ENCODE measurements around the gene COX17. TPM values are rescaled to one million over a fixed set of nuclear protein-coding genes. Genes with fewer than 3 reads are reported as not detected.

COX17 gene
- total RNA-seq, 1 donor from 2014 or later = 21.1 TPM

- no peak for DNase-seq (ENCODE audit: low spot score)
- H3K27ac Mint-ChIP-seq (ENCODE audit: unreplicated experiment) = no peak overlapping the region
Observed at GRCh38 chr3:119643528-119643927, 33.7 kb downstream of the COX17 start.

GRCh38 chr3:119642746-119643473, 34.3 kb downstream of the COX17 start:
- H3K27ac Mint-ChIP-seq (ENCODE audit: unreplicated experiment) = no peak overlapping the region
- H3K4me3 Mint-ChIP-seq (ENCODE audit: unreplicated experiment) = no peak overlapping the region
- no peak for TF ChIP-seq CTCF (IDR thresholded peaks at IDR 0.05)
- peaks cover 4% of the 10 kb centered on the region for H3K9me3 Mint-ChIP-seq (ENCODE audit: low read depth)
- H3K36me3 Mint-ChIP-seq (ENCODE audit: low read depth) = peaks cover 6% of the 10 kb centered on the region
- H3K4me1 Mint-ChIP-seq (ENCODE audit: low read depth) = peaks cover 20% of the 10 kb centered on the region
- no peaks in the 10 kb centered on the region for H3K27me3 Mint-ChIP-seq (ENCODE audit: low read depth)
- no peak for DNase-seq (ENCODE audit: low spot score)

More at GRCh38 chr3:119643528-119643927, 33.7 kb downstream of the COX17 start:
- Mint-ChIP-seq H3K4me1 (ENCODE audit: low read depth) (peaks cover 14% of the 10 kb centered on the region), H3K9me3 (ENCODE audit: low read depth) (peaks cover 4% of the 10 kb centered on the region), H3K4me3 (ENCODE audit: unreplicated experiment) (no peak overlapping the region), H3K36me3 (ENCODE audit: low read depth) (peaks cover 6% of the 10 kb centered on the region), H3K27me3 (ENCODE audit: low read depth) (no peaks in the 10 kb centered on the region)
- TF ChIP-seq CTCF (IDR thresholded peaks at IDR 0.05) = no peak

DNA sequence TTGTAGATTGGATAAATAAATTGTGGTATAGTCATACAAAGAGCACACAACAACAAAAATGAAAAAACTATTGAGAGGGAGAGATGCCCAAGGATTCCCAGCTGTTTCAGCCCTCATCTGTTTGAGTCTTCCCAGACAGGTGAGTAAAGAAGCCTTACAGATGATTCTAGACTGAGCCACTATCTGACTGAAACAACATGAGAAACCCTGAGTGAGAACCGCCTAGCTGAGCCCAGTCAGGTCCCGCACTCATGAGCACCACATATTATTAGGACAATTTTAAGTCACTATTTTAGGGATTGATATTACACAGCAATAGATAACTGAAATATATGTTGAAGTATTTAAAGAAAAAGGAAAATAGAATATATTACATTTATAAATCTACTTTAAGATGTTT, 35.8 kb downstream of the COX17 start:
- peaks cover 27% of the 10 kb centered on the region for H3K4me1 Mint-ChIP-seq (ENCODE audit: low read depth)
- no peak overlapping the region for H3K4me3 Mint-ChIP-seq (ENCODE audit: unreplicated experiment)
- TF ChIP-seq CTCF (IDR thresholded peaks at IDR 0.05) = no peak
- H3K27ac Mint-ChIP-seq (ENCODE audit: unreplicated experiment) = no peak overlapping the region
- H3K27me3 Mint-ChIP-seq (ENCODE audit: low read depth) = no peaks in the 10 kb centered on the region
- peaks cover 4% of the 10 kb centered on the region for H3K9me3 Mint-ChIP-seq (ENCODE audit: low read depth)
- H3K36me3 Mint-ChIP-seq (ENCODE audit: low read depth) = peaks cover 3% of the 10 kb centered on the region
- DNase-seq (ENCODE audit: low spot score) = no peak

- no peak for TF ChIP-seq CTCF (IDR thresholded peaks at IDR 0.05)
- Mint-ChIP-seq H3K27me3 (ENCODE audit: low read depth) (no peaks in the 10 kb centered on the region), H3K4me3 (ENCODE audit: unreplicated experiment) (no peak overlapping the region), H3K4me1 (ENCODE audit: low read depth) (peaks cover 33% of the 10 kb centered on the region), H3K36me3 (ENCODE audit: low read depth) (no peaks in the 10 kb centered on the region), H3K9me3 (ENCODE audit: low read depth) (peaks cover 4% of the 10 kb centered on the region), H3K27ac (ENCODE audit: unreplicated experiment) (peak overlapping the region; percentile 30)
- no peak for DNase-seq (ENCODE audit: low spot score)
Observed at GRCh38 chr3:119639494-119640350, 37.5 kb downstream of the COX17 start.

- no peaks in the 10 kb centered on the region for H3K36me3 Mint-ChIP-seq (ENCODE audit: low read depth)
- H3K4me1 Mint-ChIP-seq (ENCODE audit: low read depth) = peaks cover 25% of the 10 kb centered on the region
- peak overlapping the region; percentile 93 for H3K27ac Mint-ChIP-seq (ENCODE audit: unreplicated experiment)
- no peak for TF ChIP-seq CTCF (IDR thresholded peaks at IDR 0.05)
- no peak for DNase-seq (ENCODE audit: low spot score)
- peaks cover 4% of the 10 kb centered on the region for H3K9me3 Mint-ChIP-seq (ENCODE audit: low read depth)
- no peak overlapping the region for H3K4me3 Mint-ChIP-seq (ENCODE audit: unreplicated experiment)
- no peaks in the 10 kb centered on the region for H3K27me3 Mint-ChIP-seq (ENCODE audit: low read depth)
Observed at GRCh38 chr3:119637679-119638477, 39.3 kb downstream of the COX17 start.
